ENCODE measurements around the gene BIK.
"Not testable (repeated sequence)": the region's sequence is repeated elsewhere in the genome, so short reads cannot be mapped to it uniquely, and the experiment has no call there.

Gene BIK

DNA sequence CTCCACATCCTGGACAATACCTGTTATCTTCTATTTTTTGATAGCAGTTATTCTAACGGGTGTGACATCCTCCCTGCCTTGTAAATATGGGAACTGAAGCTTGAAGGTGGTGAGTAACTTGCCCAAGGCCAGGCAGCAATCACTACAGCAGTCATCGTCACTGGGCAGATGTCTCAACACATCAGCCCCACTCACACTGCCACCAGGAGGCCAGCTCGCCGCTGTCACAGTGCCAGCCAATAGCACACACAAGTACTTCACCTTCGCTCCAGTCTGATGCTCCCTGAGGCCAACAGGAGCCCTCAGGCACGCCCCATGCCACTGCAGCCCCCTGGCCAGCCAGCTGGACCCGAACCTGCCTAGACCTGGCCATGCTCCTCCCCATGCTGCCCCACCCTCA is 16.5 kb upstream of the BIK start:
- peak; percentile 9 for ATAC-seq (ENCODE audit: low read depth)

DNA sequence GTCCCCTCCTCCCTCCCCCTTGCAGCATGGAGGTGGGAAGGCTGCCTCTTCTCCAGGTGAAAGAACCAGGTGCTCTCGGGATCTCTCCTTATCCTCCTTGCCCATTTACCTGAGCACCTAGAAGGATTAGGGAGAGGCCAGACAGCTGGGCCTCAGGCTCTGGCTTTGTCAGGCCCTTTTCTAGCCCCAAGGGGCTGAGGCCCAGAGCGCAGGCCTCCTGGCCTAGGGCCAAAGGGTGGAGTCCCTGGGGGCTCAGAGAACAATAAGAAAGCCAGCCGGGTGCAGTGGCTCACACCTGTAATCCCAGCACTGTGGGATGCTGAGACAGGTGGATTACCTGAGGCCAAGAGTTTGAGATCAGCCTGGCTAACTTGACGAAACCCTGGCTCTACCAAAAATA is 16.0 kb upstream of the BIK start:
- no peaks in the 10 kb centered on the region for H3K27me3 Mint-ChIP-seq
- H3K4me1 Mint-ChIP-seq, result peaks cover 2% of the 10 kb centered on the region
- no peak for ATAC-seq (ENCODE audit: low read depth)
- H3K27ac Mint-ChIP-seq, result no peak overlapping the region
- peaks cover 2% of the 10 kb centered on the region for H3K36me3 Mint-ChIP-seq
- H3K4me3 Mint-ChIP-seq, result no peak overlapping the region
- DNase-seq (ENCODE audit: low spot score in 2 of 2), result no peak
- peaks cover 5% of the 10 kb centered on the region for H3K9me3 Mint-ChIP-seq

More for the DNA sequence above, 16.5 kb upstream of the BIK start:
- no peak for DNase-seq (ENCODE audit: low spot score in 2 of 2)
- no peaks in the 10 kb centered on the region for H3K27me3 Mint-ChIP-seq
- H3K4me1 Mint-ChIP-seq, result peaks cover 5% of the 10 kb centered on the region
- no peak overlapping the region for H3K27ac Mint-ChIP-seq
- peaks cover 2% of the 10 kb centered on the region for H3K36me3 Mint-ChIP-seq
- H3K9me3 Mint-ChIP-seq, result peaks cover 5% of the 10 kb centered on the region
- no peak overlapping the region for H3K4me3 Mint-ChIP-seq

DNA sequence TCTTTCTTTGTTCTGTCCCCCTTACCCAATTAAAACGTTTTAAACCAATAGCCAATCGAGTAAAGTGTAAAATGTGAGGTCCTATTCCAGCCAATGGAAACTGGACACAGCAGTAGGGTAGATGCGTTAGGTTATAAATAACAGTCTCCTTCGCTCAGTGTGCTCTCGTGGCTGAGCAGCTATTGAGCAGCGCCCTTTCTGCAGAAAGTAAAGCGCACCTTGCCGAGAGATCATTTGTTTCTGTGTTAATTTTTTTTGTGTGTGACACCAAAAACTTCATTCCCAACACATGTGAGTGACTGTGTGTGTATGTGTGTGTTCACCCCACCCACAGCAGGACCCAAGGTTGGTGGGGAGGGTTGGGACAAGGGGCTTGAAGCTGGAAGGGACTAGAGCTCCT is 14.1 kb upstream of the BIK start:
- peaks cover 5% of the 10 kb centered on the region for H3K9me3 Mint-ChIP-seq
- H3K27me3 Mint-ChIP-seq, result no peaks in the 10 kb centered on the region
- ATAC-seq (ENCODE audit: low read depth), result no peak
- peaks cover 2% of the 10 kb centered on the region for H3K4me1 Mint-ChIP-seq
- no peak overlapping the region for H3K4me3 Mint-ChIP-seq
- DNase-seq (ENCODE audit: low spot score in 2 of 2), result no peak
- no peak overlapping the region for H3K27ac Mint-ChIP-seq
- peaks cover 2% of the 10 kb centered on the region for H3K36me3 Mint-ChIP-seq

DNA sequence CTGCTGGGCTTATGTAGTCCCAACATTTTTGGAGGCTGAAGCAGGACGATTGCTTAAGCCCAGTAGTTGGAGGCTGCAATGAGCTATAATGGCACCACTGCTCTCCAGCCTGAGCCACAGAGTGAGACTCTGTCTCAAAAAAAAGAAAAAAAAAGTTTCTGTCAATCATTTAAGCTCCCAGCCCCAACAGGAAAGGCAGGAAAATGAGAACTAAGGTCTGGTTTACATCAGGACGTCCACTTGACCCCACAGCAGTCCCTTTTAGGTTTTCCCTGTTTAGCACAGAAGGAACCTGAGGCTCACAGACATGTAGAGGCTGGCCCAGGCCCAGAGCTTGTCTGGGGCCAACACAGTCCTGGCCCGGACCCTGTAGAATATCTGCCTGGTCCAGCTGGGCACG is 12.2 kb upstream of the BIK start:
- ATAC-seq (ENCODE audit: low read depth) (no peak), DNase-seq (ENCODE audit: low spot score in 2 of 2) (no peak)
- H3K27ac Mint-ChIP-seq, result no peak overlapping the region
- H3K4me3 Mint-ChIP-seq, result no peak overlapping the region
- peaks cover 2% of the 10 kb centered on the region for H3K36me3 Mint-ChIP-seq
- no peaks in the 10 kb centered on the region for H3K4me1 Mint-ChIP-seq
- no peaks in the 10 kb centered on the region for H3K27me3 Mint-ChIP-seq
- peaks cover 5% of the 10 kb centered on the region for H3K9me3 Mint-ChIP-seq

DNA sequence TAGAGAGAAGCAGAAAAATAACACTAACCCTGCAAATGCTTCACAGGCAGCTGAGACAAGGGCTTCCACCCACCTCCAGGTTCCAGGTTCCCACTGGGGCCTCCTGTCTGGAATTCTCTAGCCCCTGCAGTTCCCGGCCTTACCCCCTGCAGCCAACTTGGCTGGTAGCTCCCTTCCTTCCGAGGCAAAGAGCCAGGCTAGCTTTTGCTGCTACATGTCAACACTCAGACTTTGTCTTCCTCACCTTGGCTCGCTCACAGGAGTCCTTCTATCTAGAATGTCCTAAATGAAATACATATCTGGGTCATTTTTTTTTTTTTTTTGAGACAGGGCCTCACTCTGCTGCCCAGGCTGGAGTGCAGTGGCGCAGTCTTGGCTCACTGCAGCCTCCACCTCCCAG is 11.5 kb upstream of the BIK start:
- DNase-seq (ENCODE audit: low spot score in 2 of 2), result no peak

DNA sequence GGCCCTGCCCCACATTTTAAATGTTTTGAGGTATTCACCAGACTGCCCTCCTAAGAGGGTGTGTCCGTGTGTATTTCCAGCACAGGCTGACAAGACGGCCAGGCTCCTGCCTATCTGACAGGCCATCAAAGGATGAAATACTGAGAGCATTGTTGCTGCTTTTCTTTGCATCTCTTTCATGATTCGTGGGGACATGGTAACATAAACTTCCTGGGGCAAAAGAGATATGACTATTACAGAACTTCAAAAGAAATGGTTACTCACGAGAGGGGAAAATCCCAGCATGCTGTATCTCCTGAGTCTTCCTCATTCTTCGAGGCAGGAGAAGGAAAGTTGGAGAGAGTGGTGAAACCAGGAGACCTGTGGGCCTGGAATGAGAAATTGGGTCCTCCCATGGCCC is 10.3 kb upstream of the BIK start:
- DNase-seq (ENCODE audit: low spot score in 2 of 2) (no peak), ATAC-seq (ENCODE audit: low read depth) (no peak)
- Mint-ChIP-seq H3K36me3 (peaks cover 2% of the 10 kb centered on the region), H3K4me1 (no peaks in the 10 kb centered on the region), H3K27ac (no peak overlapping the region), H3K27me3 (peaks cover 2% of the 10 kb centered on the region), H3K4me3 (no peak overlapping the region), H3K9me3 (peaks cover 5% of the 10 kb centered on the region)

More for the DNA sequence above, 11.5 kb upstream of the BIK start:
- Mint-ChIP-seq H3K9me3 (peaks cover 5% of the 10 kb centered on the region), H3K4me3 (no peak overlapping the region), H3K27ac (no peak overlapping the region), H3K27me3 (no peaks in the 10 kb centered on the region), H3K4me1 (no peaks in the 10 kb centered on the region), H3K36me3 (peaks cover 2% of the 10 kb centered on the region)
- no peak for ATAC-seq (ENCODE audit: low read depth)

DNA sequence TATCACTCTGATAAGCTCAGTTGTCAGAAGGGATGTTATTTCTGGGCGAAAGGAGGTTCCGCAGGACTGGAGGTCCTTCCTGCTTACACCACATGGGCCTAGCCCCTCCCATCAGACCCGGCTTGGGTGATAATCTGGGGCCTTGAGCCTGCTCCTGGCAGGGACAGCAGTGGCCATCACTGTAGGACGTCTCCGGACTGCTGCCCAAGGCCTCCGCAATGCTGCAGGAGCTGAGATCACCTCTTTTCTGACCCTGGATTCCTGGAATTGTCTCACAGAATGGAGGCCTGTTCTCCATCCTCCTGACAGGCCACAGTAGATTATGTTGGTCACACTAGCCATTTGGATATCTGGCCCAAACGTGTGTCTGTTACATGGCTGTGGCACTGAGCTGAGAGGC is 9.2 kb upstream of the BIK start:
- no peak overlapping the region for H3K4me3 Mint-ChIP-seq
- peaks cover 3% of the 10 kb centered on the region for H3K27me3 Mint-ChIP-seq
- H3K27ac Mint-ChIP-seq, result no peak overlapping the region
- ATAC-seq (ENCODE audit: low read depth) (no peak), DNase-seq (ENCODE audit: low spot score in 2 of 2) (no peak)
- H3K9me3 Mint-ChIP-seq, result peaks cover 1% of the 10 kb centered on the region
- H3K36me3 Mint-ChIP-seq, result no peaks in the 10 kb centered on the region
- no peaks in the 10 kb centered on the region for H3K4me1 Mint-ChIP-seq

DNA sequence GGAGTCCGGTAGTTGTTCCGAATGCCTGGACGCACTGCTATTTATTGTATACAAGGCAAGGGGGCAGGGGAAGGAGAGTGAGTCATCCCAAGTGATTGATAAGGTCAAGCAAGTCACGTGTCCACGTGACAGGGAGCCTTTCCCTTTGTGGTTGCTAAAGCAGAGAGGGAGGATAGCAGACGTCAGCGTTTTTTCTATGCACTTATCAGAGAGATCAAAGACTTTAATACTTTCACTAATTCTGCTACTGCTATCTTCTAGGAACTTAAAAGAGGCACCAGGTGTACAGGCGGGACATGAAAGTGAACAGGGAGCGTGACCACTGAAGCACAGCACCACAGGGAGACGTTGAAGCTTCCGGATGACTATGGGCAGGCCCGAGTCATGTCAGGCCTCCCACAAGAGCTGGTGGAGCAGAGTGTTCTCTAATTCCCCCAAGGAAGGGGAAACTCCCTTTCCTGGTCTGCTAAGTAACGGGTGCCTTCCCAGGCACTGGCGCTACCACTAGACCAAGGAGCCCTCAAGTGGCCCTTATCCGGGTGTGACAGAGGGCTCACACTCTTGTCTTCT is 6.4 kb upstream of the BIK start:
- ATAC-seq (ENCODE audit: low read depth); H3K27me3 Mint-ChIP-seq; H3K9me3 Mint-ChIP-seq; H3K36me3 Mint-ChIP-seq; H3K4me1 Mint-ChIP-seq; H3K4me3 Mint-ChIP-seq; DNase-seq (ENCODE audit: low spot score in 2 of 2); H3K27ac Mint-ChIP-seq: not testable (repeated sequence)

DNA sequence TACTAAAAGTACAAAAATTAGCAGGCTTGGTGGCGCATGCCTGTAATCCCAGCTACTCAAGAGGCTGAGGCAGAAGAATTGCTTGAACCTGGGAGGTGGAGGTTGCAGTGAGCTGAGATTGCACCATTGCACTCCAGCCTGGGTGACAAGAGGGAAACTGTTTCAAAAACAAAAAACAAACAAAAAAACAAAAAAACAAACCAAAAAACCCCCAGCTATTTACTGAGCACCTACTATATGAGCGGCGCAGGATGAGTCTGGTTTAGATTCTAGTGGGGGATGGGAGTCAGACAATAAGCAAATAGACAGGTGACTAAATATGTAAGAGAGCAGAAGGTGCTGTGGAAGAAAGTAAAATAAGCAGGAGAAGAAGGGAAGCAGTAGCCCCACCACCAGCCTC is 5.6 kb upstream of the BIK start:
- not testable (repeated sequence) for H3K9me3 Mint-ChIP-seq; H3K27ac Mint-ChIP-seq; H3K27me3 Mint-ChIP-seq; DNase-seq (ENCODE audit: low spot score in 2 of 2); H3K4me3 Mint-ChIP-seq; H3K36me3 Mint-ChIP-seq; ATAC-seq (ENCODE audit: low read depth); H3K4me1 Mint-ChIP-seq

DNA sequence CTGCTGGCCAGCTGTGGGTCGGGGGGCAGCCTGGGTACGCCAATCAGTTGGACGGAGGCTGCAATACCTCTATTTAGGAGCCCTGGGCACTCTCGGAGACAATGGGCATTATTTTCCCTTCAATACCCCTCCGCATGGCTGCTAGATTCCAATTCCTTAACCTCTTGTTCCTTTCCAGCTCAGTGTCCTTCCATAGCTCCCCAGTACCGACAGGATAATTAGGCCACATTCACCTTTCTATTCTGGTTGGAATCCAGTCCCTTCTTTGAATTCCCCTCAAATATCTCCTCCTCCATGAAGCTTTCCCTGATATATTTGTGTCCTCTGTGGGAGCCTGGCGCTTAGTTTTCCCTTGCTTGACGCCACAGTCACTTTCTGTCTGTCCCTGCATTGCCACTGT is 4.2 kb upstream of the BIK start:
- no peaks in the 10 kb centered on the region for H3K9me3 Mint-ChIP-seq

DNA sequence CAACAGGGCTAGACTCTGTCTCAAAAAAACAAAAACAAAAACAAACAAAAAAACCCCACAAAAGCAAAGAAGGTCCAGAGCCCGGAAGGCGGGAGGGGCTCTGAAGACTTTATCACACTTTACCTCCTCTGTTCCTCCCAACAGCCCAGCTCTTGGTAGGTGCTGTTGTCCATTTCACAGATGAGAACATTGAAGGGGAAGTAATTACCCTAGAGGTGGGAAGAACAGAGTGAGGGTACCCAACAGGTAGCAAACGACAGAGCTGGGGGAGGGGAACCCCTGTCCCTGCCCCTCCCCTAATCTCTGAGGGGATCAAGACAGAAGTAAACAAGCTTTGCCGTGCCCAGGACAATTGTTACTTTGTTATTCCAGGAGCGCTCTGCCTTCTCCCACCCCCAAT is 1.0 kb upstream of the BIK start:
- Mint-ChIP-seq H3K27ac (no peak overlapping the region), H3K4me3 (peak overlapping the region; percentile 54), H3K27me3 (peaks cover 23% of the 10 kb centered on the region), H3K4me1 (peaks cover 8% of the 10 kb centered on the region), H3K9me3 (no peaks in the 10 kb centered on the region), H3K36me3 (no peaks in the 10 kb centered on the region)
- DNase-seq (ENCODE audit: low spot score in 2 of 2), result no peak
- no peak for ATAC-seq (ENCODE audit: low read depth)

More for the DNA sequence above, 4.2 kb upstream of the BIK start:
- DNase-seq (ENCODE audit: low spot score in 2 of 2), result no peak
- H3K4me1 Mint-ChIP-seq, result peaks cover 3% of the 10 kb centered on the region
- no peak overlapping the region for H3K27ac Mint-ChIP-seq
- ATAC-seq (ENCODE audit: low read depth), result no peak
- no peaks in the 10 kb centered on the region for H3K36me3 Mint-ChIP-seq
- H3K4me3 Mint-ChIP-seq, result no peak overlapping the region
- peaks cover 11% of the 10 kb centered on the region for H3K27me3 Mint-ChIP-seq

DNA sequence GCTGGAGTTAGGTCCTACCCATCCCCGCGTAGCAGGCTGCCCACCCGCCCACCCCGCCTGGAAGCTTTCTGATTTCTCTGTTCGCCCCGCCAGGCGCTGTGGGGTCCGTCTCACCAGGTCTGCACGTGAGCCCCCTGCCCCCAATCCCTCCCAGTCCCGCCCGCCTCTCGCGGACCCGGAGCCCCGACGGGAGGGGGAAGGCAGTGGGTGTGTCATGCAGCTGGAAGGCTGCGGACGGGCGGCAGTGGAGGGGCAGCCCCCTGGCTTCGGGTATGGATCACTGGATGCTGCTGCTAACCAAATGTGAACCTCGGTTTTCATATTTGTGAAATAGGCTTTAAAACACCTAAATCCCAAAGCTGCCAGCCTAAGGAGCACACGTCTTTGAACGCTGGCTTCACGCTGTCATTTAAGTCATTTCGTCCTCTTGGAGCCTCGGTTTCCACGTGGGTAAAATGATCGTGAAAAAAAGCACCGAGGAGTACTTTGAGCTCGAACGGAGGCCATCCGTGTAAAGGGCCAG is 568 bp upstream of the BIK start:
- H3K4me1 Mint-ChIP-seq, result peaks cover 11% of the 10 kb centered on the region
- no peaks in the 10 kb centered on the region for H3K36me3 Mint-ChIP-seq
- no peak for ATAC-seq (ENCODE audit: low read depth)
- DNase-seq (ENCODE audit: low spot score in 2 of 2), result no peak
- peak overlapping the region; percentile 64 for H3K4me3 Mint-ChIP-seq
- H3K27me3 Mint-ChIP-seq, result peaks cover 25% of the 10 kb centered on the region
- no peaks in the 10 kb centered on the region for H3K9me3 Mint-ChIP-seq
- H3K27ac Mint-ChIP-seq, result no peak overlapping the region

DNA sequence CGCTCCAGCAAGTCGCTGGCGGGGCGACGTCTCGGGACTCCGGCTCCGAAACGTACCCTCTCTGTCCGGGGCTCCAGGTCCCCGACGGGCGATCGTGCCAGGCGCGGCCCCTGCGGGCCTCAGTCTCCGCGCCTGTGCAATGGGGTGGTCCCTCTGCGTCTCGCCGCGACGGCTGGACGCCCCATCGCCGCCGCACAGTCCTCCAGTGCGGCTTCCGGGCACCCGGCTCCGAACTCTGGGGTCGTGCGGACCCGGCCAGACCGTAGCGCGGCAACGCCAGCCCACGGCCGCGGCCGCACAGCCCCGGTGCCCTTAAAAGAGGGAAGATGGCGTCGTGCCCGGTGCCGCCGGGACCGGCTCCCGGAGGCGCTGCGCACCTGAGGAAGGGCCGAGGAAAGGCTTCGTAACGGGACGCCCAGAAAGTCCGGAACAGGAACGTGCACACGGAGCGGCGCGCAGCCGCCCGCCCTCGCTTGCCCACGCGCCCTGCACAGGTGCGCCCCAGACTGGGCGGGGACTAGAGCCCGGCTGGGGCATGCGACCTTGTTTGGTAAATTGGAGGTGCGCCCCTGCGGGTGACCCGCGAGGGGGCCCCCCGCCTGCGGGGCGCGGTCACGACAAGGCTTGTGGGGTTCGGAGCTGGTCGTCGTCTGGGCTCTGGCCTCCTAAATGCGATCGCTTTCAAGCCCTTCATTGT is 525 bp downstream of the BIK start:
- peak in 1 of 2 donors; percentile 54 for DNase-seq (ENCODE audit: low spot score in 2 of 2)

DNA sequence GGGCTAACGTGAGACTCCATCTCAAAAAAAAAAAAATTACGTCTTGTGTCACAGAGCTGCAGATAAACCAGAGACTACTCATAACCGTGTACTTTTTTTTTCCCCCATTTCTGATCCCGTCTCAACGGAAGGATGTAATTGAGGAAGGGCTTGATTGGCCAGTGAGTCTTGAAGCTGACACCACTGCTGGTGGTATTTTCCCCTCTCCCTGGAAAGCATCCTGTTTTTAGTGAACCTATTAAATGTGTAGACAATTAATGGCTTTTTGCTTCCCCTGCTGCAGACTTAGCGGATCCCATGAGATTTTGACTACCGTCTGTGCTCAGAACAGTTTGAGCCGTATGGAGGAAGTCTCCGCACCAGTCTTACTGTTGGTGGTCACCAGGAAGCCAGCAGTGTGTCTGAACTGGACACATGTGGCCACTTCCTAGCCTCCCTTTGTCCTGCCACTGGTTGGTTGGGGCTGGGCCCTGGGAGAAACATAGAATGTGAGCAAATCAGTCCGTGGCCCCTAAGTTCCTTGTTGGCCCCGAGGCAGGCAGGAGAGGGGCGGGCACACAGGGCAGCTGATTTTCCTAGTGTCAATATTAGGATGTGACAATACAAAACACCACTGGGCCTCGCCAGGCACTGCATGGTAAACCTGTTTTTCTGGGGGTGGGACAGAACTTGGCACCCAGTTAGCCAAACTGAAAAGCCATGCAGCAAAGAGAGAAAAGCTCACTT is 3.1 kb downstream of the BIK start:
- Mint-ChIP-seq H3K4me1 (peaks cover 25% of the 10 kb centered on the region), H3K27ac (no peak overlapping the region), H3K27me3 (peaks cover 25% of the 10 kb centered on the region), H3K9me3 (no peaks in the 10 kb centered on the region), H3K36me3 (no peaks in the 10 kb centered on the region), H3K4me3 (no peak overlapping the region)
- ATAC-seq (ENCODE audit: low read depth) (no peak), DNase-seq (ENCODE audit: low spot score in 2 of 2) (no peak)

More for the DNA sequence above, 525 bp downstream of the BIK start:
- no peaks in the 10 kb centered on the region for H3K9me3 Mint-ChIP-seq
- H3K4me1 Mint-ChIP-seq, result peaks cover 19% of the 10 kb centered on the region
- peak; percentile 65 for ATAC-seq (ENCODE audit: low read depth)
- peaks cover 26% of the 10 kb centered on the region for H3K27me3 Mint-ChIP-seq
- H3K36me3 Mint-ChIP-seq, result no peaks in the 10 kb centered on the region
- peak overlapping the region; percentile 67 for H3K4me3 Mint-ChIP-seq
- H3K27ac Mint-ChIP-seq, result no peak overlapping the region
